ENCODE results near the gene MUSK.

Gene MUSK

DNA sequence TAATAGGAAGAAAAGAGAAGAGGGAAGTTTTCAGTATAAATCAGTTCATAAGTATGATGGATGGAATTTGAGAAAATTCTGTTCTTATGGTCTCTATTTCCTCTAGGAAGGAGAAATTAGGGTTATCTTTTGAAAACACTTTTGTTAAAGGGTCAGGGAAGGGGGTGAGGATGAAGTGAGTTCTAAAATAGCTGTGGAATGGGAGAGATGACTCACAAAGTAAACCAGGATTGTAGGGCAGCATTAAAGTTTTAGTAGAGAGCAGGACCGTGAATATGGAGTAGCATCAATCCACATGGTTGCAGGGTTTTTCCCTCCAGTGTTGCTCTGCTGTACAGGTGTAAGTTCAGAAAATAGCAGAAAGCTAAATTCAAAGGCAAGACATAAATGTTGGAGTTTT, 32.4 kb downstream of the MUSK start:
- no peak for DNase-seq

DNA sequence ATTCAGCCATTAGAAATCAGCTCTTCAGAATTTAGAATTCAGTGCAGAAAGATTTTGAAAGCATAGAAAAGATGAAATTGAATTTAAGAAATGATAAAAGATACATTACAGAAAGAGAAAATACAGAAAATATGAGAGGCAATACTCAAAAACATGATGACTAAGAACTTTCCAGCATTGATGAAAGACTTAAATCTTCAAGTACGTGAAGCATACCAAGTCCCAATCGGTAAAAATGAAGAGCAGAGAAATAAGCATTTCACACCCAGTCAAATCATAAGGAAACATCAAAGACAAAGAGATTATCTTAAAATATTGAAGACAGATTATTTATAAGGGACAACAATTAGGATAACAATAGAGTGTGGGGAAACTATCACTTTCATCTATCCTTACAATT, 35.1 kb downstream of the MUSK start:
- no peak for DNase-seq

DNA sequence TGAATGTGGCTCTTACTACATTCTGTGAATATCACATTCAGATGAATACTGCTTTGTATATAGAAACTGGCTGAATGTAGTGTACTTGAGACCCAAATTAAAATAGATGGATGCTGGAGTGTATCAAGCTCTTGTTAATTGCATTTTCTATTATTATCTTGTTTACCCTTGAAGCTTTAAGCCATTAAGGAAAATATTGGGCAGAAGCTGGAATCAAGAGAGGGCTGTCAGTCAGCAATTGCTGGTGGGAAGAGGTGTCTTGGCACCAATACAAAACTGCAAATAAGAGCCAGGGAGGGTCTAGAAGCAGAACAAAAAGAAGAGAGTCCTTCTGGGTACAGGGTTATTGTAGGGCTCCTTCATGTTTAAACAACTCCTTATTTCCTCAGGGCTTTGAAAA, 38.8 kb downstream of the MUSK start:
- DNase-seq, result no peak

DNA sequence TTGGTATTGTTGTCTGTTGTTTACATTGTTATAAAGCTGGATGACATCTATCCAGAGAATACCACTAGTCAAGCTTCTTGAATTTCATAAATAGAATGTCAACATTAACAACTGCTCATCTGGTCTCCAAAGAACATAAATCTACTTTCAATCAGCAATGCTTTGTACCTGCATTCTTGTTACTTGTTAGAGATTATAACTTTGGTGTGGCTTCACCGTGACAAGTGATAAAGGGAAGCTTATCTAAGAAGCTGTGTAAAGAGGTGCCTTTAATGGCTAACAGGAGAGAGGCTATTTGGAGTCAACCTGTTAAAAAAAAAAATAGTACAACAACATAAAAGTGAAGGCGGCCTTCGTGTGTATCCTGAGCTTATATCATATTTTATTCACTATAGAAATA, 41.8 kb downstream of the MUSK start:
- no peak for DNase-seq

DNA sequence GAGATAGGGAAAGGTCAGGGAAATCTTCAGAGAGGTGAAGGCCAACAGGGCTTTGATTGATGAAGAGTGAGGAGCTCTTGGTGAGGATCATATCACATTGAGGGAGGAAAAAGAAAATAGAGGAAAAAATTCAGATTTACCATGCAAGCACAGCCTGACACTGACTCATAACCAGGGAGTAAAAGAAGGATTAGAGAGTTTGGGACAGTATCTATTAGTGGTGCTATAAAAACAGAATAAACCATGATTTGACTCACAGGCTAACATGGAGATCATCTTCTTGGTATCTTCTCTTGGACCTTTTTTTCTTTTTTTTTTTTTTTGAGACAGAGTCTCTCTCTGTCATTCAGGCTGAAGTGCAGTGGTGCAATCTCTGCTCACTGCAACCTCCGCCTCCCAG, 44.4 kb downstream of the MUSK start:
- no peak for DNase-seq

DNA sequence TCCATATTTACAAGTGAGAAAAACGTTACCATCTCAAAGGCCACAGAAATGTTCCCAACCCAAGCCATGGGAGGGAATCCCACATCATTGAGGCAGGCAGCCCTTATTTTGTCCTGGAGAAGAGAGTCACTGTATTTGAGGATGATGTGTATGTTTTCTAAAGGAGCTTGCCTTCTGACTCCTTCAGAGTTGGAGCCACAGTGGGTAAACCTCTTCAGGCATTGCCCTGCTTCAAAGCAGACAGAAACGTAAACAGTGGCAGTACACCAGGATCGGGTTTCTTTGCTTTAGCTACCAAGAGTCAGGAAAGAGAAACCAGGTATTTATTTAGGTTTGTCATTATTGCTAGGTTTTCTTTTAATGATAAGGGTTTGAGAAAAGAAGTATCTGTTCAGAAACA, 45.7 kb downstream of the MUSK start:
- no peak for DNase-seq

DNA sequence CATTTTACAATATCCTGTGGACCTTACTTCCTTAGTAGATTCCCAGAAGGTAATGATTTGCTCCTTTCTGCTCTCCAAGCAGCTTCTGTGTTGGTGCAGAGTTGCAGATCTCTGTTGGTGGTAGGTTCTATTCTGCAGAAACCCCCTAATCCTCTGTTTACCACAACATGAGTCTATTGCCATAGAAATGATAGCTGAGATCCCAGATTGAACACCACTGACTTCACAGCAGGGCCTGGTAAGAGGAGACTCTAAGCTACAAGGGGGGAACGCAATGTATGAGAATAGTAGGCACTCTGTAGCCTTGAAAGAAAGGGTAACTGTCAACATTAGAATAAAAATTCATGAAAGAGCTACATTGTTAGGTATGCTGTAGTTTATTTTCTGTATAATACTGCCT, 59.5 kb downstream of the MUSK start:
- DNase-seq, result no peak

DNA sequence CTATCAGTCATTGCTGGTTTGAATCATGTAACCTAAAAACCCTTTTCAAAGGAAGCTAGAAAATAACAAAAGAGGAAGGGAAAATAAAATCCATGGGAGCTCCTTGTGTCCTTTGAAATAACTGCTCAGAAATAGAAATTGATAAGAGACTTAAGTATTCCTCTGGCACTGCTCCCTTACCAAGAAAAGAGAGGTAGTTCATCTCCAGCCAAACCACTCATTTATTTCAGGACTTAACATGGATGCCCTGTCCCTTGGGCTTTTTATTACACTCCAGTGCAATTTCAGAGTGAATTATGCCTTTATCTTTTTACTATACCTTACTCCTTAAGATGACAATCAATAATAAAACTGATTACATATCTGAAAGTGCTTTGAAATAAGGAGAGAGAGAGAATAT, 61.0 kb downstream of the MUSK start:
- DNase-seq, result no peak

DNA sequence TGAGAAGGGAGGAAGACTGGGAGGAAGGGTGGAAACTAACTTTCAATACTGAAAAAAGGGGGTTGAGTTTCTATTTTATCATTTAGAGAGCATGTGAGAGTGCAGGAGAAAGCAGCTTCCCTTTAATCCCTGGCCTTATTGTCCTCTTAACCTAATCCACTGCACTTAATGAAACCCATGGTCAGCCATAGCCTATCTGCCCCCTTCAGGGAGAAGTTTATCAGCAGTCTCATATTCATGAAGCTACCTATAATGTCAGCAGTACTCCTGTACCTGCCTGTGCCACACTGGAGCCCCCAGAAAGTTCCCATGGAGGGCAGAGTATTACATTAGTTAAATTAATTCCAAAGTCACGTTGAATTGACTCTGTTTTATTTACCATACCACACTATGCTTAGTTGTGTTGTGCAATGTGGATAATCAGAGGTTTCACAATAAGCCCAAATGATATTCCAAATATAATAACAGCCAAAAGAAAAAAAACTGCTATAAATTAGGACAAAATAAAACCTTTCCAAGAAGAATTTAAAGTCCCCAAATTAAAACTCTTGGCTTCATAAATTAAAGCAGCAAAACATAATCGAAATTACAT, 62.9 kb downstream of the MUSK start:
- DNase-seq, result no peak

DNA sequence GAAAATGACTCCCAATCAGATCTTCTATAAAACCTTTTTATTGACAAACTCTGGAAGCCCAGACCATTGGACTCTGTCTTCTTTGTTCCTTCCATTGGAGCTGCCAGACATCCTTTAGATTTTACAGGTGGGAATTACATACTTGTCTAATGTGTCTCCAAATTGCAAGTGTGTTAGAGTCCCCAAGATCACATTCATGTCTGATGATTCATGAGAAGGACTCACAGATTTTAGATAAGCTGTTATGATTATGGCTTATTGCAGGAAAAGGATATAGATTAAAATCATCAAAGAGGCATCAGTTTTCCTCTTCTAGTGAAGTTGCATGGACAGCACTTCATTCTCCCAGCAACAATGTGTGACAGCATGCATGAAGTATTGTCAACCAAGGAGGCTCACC, 70.4 kb downstream of the MUSK start:
- no peak for DNase-seq

DNA sequence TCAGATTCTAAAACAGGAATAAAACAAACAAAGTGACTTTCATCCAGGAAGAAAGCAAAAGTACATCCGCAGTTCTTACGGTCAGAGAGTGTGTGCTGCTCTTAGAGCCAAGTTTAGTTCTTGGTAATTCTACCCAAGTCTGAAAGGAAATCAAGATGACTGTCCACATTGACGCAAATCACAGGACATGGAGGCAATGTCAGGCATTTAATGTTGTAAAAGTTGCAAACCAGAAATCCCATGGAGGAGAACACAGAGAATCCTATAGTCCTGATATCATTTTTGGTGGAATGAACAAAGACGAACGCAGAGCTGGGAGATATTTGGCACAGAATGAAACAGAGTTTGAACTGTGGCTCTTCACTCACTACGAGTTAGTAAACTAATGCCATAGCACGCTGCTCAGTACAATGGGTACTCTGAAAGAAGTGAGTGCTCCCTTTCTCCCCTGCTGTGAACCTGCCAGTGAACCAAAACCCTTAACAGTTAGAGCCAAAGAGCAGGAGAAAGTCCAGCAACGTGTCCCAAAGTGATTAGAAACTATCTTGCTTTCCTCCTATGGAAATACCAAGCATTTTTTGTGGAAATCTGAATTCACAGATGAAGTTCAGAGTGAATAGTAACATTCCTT, 74.3 kb downstream of the MUSK start:
- DNase-seq, result no peak

DNA sequence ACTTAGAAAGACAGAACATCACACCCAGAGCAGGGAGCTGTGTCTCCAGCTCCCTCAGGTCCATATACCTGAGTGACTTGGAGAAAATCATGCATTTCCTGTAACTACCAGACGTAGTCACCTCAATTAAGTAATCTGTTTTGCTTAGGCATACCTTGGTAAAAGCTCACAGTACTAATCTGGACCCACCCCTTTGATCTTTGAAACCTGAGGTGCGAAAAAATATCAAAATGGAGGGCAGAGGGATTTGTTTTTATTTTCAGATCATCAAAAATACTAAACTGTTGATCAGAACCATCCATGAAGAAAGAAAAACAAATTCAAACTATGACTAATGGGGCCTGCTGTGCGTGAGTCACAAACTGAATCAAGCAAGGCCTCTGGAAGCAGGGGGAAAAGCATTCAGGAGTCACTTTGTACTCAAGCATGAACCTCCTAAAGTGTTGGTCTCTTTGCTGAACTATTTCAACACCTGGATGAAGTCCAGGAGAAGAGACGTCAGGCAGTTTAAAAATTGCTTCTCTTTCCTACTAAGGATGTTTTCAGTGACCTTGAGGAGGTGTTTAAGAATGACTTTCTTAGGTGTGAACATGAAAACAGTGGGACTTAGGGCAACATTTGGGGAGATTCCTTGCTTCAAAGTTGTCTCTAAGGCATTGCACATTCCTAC, 76.3 kb downstream of the MUSK start:
- DNase-seq, result peak; percentile 68

DNA sequence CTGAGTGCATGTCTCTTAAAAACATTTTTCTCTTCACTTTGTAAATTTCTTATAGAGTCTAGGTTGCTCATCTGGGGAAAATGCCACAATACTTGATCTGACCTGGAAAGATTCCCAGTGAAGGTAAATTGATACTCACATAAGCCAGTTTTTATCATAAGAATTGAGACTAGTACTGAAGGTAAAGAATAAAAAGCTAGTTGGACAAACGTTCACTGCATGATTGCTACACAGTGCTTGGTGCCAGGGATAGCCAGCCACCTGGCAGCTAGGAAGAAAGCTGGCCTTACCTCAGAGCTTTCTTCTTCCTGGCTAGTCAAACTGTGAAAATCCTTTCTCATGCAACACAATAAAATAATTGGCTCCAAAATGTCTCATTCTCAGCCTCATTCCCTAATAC, 77.1 kb downstream of the MUSK start:
- no peak for DNase-seq

DNA sequence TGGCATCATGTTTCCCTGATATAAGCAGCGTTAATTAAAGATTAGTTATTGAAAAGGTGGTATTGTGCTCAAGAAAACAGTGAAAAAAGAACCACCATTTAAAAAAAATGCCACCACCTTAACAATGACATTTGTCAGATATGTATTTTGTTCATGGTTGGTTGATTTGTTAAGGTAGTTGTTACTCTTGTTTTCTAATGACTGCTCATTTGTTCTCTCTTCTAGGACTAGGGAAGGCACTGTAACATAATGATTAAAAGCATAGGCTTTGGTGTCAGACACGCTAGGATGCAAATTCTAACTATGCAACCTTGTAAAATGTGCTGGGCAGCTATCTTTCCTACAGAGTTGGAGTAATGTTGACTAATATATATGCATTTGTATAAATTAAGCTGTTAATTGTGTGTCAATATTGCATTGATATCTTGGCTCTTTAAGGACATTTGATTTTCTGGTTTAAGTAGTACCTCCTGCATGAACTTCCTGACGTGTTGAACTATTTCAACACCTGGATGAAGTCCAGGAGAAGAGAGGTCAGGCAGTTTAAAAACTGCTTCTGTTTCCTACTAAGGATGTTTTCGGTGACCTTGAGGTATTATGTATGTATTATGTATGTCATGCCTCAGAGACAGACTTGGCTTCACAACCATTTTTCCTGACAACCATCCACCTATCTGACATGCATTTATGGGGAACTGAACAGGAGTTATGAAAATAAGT, 77.8 kb downstream of the MUSK start:
- no peak for DNase-seq

DNA sequence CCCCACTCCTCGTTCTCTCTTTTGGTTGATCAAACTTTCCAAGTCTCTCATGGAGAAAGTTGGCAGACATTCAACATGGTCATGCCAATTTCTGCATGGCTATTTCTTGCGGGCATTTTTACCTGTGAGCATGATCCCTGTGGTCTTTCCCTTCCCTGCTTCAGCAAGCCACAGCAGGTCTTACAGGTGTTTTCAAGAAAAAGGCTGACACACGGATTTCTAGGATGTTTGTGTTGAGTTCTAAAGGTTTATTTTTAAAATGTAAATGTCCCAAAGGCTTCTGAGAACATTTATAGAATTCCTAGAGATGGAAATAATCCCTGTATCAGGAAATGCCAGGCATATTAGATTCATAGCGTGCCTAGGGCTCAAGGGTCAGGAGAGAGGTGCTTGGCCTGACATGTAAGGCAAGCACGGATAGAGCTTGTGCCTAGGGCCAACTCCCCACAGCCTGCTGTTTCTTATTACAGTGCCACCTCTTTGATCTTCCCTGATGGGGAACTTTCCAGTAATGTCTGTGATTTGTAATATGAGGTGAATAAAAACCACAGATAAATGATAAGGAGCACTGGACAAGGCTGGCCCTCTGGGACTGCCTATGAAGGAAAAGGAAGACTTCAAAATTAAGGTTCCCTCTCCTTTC, 79.8 kb downstream of the MUSK start:
- no peak for DNase-seq

DNA sequence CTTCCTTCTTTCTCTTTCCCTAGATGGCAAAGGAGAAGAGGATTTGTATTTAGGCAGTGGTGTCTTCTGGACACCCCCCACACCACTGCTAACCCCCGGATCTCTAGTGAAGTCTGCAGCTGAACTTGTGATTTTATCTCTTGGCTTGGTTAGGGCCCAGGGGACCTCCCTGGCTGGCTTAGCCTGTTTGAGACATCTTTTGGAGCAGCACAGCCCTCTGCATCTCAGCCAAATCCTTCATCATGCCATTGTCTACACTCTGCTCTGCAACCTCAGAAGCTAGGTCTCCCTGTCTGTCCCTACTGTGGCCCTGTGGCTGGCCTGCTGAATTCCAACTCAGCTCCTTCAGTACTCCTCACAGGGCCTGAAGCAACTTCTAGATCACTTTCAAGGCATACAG, 81.7 kb downstream of the MUSK start:
- no peak for DNase-seq

DNA sequence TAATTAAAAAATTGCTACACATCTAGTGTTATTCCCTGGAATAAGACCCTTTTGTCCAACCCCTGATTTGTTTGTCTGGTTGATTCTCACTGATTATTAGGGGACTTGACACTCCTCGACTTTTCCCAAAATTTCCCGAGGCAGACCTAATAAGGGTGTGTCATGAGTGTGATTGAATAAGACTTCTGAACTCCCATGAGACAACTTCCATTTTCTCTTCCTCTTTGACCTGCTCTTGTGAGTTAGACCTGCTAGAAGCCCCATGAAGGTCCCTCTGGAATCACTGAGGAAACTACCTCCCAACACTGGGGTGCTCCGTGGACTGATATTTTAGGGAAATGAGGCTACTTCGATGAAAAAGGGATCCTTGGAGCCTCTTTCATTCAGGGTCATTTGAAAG, 83.4 kb downstream of the MUSK start:
- DNase-seq, result no peak

DNA sequence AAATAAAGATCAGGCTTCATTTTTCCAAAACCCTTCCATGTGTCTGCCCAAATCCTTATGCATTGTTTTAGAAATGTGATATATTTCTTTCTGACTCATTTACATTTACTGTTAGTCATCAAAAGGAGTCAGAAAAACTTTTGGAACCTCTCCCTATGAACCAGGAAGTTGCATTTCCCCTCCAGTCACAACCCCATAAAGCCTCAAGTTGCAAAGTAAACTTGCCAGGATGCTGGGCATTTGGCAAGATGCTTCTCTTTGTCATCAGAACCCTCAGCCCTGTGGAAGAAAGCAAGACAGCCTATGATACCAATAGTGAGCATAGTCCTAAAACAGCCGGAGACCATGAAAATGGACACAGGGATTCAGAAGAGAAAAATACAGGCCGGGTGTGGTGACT, 84.2 kb downstream of the MUSK start:
- no peak for DNase-seq

DNA sequence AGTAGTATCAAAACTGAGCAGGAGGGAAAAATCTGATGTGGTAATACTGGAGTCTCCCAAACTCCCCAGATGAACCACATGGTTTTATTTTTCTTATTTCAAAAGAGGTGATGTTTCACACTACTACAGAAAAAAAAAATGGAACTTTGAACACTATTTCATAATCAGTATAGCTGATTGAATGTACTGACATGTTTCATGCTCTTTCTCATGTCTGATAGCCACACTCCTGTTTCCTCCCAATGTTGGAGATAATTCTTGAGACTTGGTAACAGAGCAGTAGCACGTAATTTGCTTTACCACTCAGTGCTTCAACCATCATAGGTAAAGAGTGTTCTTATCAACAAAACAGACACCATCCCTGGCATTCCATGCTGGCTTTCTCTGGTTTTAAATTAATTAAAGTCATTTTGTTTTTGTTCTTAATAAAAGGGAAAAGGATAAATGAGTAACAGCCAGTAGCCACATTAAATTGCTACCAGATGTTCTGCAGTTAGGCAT, 85.2 kb downstream of the MUSK start:
- DNase-seq, result no peak

DNA sequence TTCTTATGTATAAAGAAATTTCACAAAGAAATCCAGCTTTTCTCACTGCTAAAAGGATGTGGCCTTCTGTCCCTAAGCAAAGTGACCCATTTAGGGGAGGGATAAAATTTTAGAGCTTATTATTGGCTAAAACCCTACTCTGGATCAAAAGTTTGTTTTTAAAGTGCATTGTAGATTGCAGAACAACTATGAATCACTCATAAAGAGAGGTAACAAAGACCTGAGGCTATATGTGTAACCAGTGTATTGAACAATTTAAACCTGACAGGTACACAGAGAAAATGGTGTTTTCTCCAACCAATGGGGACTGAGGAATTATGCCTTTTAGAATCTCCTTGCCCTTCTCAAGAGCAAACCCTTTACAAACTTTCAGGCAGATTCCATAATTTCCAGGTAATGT, 86.6 kb downstream of the MUSK start:
- no peak for DNase-seq

DNA sequence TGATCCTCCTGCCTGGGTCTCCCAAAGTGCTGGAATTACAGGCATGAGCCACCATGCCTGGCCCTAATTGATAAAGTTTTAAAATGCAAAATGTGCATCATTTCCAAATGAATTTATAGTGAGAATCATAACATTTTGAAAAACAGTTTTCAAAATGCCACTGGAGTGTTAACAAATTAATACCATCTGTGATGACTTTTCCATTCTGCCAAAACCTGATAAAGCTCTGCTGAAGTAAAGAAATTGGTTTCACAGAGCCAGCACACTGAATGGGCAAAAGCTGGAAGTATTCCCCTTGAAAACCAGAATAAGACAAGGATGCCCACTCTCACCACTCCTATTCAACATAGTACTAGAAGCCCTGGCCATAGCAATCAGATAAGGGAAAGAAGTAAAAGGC, 89.6 kb downstream of the MUSK start:
- no peak for DNase-seq

DNA sequence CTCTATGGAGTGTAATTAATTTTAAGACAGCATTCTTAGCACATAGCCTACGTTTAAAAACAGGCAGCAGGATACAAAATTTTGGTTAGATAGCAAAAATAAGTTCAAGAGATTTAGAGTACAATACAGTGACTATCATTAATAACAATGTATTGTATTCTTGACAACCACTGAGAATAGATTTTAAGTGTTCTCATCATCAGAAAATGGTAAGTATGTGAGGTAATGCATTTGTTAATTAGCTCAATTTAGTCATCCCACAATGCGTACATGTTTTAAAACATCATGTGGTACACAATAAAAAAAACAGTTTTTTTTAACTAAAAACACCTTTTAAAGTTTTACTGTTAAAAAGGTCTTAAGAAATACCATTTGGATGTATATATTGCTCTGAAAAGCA, 94.2 kb downstream of the MUSK start:
- DNase-seq, result no peak

DNA sequence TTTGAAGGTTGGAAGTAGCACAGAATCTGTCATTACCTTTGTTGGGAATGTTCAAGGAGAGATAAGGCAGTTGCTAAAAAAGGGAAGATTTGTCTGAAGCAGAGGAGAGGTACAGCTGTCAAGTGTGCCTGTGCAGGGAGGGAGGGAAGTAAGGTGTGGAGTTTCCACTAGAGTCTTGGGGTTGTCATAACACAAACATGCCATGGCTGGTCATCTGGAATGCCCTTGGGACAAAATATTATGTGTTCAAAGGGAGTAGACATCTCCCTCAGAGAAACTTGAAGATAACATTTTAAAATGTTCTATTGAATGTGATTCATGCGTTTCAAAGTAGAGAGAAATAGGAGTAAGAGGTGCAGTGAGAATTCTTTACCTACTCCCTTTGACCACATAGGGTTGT, 95.0 kb downstream of the MUSK start:
- no peak for DNase-seq

DNA sequence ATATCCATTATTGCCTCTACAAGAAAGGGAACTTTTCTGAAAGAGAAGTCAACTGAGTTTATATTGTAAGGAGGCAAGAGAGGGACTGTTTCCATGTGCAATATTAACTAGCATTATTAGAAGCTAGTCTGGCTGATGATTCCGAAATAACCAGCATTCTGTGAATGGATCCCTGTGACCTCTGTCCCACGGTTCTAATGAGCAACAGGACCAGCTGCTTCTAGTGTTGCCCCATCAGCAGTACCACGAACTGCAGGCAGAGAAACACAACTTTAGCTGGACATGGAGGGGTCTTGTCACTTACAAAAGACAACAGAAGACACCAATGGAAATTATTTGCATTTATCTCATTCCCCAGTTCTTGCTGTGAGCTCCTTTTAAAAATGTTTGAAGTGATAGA, 95.4 kb downstream of the MUSK start:
- DNase-seq, result no peak

Measured in islet precursor cell (in vitro differentiated cells).